Activated T-cell treated with anti-CD3 and anti-CD28 coated beads for 4 hours (primary cell): ENCODE data around the gene EIF4G2.

Experiments used
- DNase-seq: peaks from one replicate; pipeline ENCODE4 v3.0.0-alpha.2; 2020

The EIF4G2 gene

GRCh38 chr11:10770626-10771254 lies 38.0 kb downstream of the EIF4G2 start:
- DNase-seq = no peak

- no peak for DNase-seq
These were observed 44.3 kb downstream of the EIF4G2 start for GRCh38 chr11:10764412-10764811.

GRCh38 chr11:10763766-10764165 lies 45.0 kb downstream of the EIF4G2 start:
- no peak for DNase-seq

- no peak for DNase-seq
These were observed 45.8 kb downstream of the EIF4G2 start for GRCh38 chr11:10762913-10763421.

GRCh38 chr11:10762185-10762584 lies 46.5 kb downstream of the EIF4G2 start:
- no peak for DNase-seq

GRCh38 chr11:10761085-10761698 lies 47.5 kb downstream of the EIF4G2 start:
- DNase-seq = no peak

GRCh38 chr11:10758957-10759356 lies 49.8 kb downstream of the EIF4G2 start:
- no peak for DNase-seq

- no peak for DNase-seq
These were observed 56.2 kb downstream of the EIF4G2 start for GRCh38 chr11:10752486-10752885.

GRCh38 chr11:10752061-10752460 lies 56.7 kb downstream of the EIF4G2 start:
- no peak for DNase-seq

GRCh38 chr11:10751581-10751940 lies 57.2 kb downstream of the EIF4G2 start:
- DNase-seq = no peak

GRCh38 chr11:10750838-10751580 lies 57.7 kb downstream of the EIF4G2 start, which contains the start of gene CTR9:
CTR9 (plus strand) TSS chr11:10751246; CDS start chr11:10751413, 167 bp downstream.
- DNase-seq = peak; percentile 81

GRCh38 chr11:10749476-10749875 lies 59.2 kb downstream of the EIF4G2 start:
- DNase-seq = no peak

- DNase-seq = no peak
These were observed 61.0 kb downstream of the EIF4G2 start for GRCh38 chr11:10747733-10748132.
